Tibial nerve (tissue), 4 donors: ENCODE results near the gene GPC3. TPM values are rescaled to one million over a fixed set of nuclear protein-coding genes. Genes with fewer than 3 reads are reported as not detected.
"Not testable (repeated sequence)": the region's sequence is repeated elsewhere in the genome, so short reads cannot be mapped to it uniquely, and the experiment has no call there.

ENCODE experiments used
- DNase-seq, 2 donors: peaks; one replicate each; pipeline ENCODE4 v3.0.0-alpha.2; 2019; ENCODE audit warnings: low spot score in 2 of 2
- H3K27ac ChIP-seq, 4 donors: fragments of 200-600 bp; sonication (generic) in 3 of 4; one replicate each; pipeline ENCODE4 v1.5.1; 2017 to 2019; ENCODE audit warnings: mild to moderate bottlenecking in 1 of 4
- H3K27me3 ChIP-seq, 2 donors: fragments of 200-600 bp; sonication (generic) in 1 of 2; one replicate each; pipeline versions ENCODE4 v1.5.1 to v1.6.0; 2017 to 2019
- H3K36me3 ChIP-seq, 3 donors: fragments of 200-600 bp; sonication (generic); one replicate each; pipeline ENCODE4 v1.5.1; 2018 to 2019
- H3K4me1 ChIP-seq, 4 donors: fragments of 200-600 bp; sonication (generic) in 3 of 4; one replicate each; pipeline ENCODE4 v1.5.1; 2017 to 2019
- H3K4me3 ChIP-seq, 4 donors: fragments of 200-600 bp; sonication (generic) in 3 of 4; one replicate each; pipeline ENCODE4 v1.5.1; 2017 to 2019; ENCODE audit warnings: mild to moderate bottlenecking in 1 of 4, moderate library complexity in 1 of 4
- H3K9me3 ChIP-seq, 4 donors: fragments of 200-600 bp; sonication (generic) in 3 of 4; one replicate each; pipeline ENCODE4 v1.5.1; 2017 to 2019
- EP300 ChIP-seq, 2 donors: sonication (generic); formaldehyde crosslinking; IDR thresholded peaks; one replicate each; pipeline ENCODE4 v1.6.1; 2017; ENCODE audit warnings: antibody characterized with exemption in 2 of 2, mild to moderate bottlenecking in 1 of 2
- POLR2A ChIP-seq, 2 donors: fragments of 450-650 bp; IDR thresholded peaks; one replicate each; pipeline ENCODE4 v1.6.1; 2017; ENCODE audit warnings: antibody characterized with exemption in 2 of 2, mild to moderate bottlenecking in 2 of 2, moderate library complexity in 2 of 2
- WGBS, 2 donors: methylation state at CpG; one replicate each; pipeline ENCODE4 v1.1.5; 2018; 5-methylcytosine and 5-hydroxymethylcytosine counted together
- total RNA-seq, 4 donors: library from RNA; depleted of rRNA; stranded (reverse); fragments of >200 nt; gene quantifications; one replicate each; pipeline ENCODE4 v1.1.0, GENCODE V29; 2016
- TF ChIP-seq, protein P1 (sequence below), 5 experiments: fragments of 200-600 bp in 3 of 5; fragments of 450-650 bp in 2 of 5; sonication (generic) in 3 of 5; IDR thresholded peaks; one replicate each; pipeline ENCODE4 v1.5.1; 2016 to 2019; ENCODE audit warnings: antibody characterized with exemption in 5 of 5, mild to moderate bottlenecking in 3 of 5, moderate library complexity in 2 of 5

Gene GPC3
- total RNA-seq, 4 donors from 2014 or later, result 60.5 to 116 (median 72.8) TPM

DNA sequence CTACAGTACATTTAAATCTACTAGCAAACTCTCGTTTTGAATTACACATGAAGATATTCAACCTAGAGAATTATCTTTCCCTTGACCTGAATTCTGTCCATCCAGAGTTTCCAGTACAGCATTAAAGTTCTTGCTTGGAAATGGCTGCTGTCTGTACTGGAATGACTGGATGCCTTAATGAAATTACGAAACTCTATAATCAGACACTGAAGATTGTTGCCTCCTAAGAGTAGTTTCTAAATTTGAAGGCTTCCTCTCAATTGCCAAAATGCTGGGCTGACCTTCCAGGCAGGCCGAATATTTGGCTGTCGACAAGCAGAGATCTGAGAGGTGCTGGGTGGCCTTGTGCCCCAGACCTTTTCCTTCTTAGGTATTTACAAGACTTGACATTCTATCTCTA lies 355.0 kb downstream of the GPC3 start:
- DNase-seq, result no peak
- peaks cover 0 to 14% of the 10 kb centered on the region in 2 donors for H3K27me3 ChIP-seq
- no peaks in the 10 kb centered on the region for H3K9me3 ChIP-seq
- no peak overlapping the region for H3K27ac ChIP-seq
- no peak overlapping the region for H3K4me3 ChIP-seq
- H3K36me3 ChIP-seq, result no peaks in the 10 kb centered on the region
- H3K4me1 ChIP-seq, result no peaks in the 10 kb centered on the region
- TF ChIP-seq EP300 (IDR thresholded peaks at IDR 0.05), result no peak
- TF ChIP-seq POLR2A (IDR thresholded peaks at IDR 0.05), result no peak
- TF ChIP-seq, protein P1, sequence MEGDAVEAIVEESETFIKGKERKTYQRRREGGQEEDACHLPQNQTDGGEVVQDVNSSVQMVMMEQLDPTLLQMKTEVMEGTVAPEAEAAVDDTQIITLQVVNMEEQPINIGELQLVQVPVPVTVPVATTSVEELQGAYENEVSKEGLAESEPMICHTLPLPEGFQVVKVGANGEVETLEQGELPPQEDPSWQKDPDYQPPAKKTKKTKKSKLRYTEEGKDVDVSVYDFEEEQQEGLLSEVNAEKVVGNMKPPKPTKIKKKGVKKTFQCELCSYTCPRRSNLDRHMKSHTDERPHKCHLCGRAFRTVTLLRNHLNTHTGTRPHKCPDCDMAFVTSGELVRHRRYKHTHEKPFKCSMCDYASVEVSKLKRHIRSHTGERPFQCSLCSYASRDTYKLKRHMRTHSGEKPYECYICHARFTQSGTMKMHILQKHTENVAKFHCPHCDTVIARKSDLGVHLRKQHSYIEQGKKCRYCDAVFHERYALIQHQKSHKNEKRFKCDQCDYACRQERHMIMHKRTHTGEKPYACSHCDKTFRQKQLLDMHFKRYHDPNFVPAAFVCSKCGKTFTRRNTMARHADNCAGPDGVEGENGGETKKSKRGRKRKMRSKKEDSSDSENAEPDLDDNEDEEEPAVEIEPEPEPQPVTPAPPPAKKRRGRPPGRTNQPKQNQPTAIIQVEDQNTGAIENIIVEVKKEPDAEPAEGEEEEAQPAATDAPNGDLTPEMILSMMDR (IDR thresholded peaks at IDR 0.05), result no peak
- WGBS, 2 donors, result 53 to 69% methylated on average over 4 of the region's 4 CpGs

DNA sequence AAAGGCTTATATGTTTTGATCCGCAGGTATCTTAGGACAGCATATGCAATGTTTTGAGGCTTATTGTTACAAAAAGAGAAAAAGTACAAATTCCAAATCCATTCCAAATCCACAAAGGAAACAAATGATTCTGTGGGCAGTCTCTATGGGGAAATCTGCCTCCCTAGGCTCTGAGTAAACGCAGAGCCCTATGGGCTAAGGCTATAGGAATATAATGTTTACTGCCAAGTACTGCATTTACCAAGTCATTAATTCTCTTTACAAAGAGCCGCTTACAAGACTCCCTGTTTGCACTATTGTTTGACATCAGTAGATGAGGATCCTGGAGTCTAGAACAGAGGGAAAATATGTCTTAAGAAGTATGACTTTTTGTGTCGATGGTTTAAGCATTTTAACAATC lies 357.7 kb downstream of the GPC3 start:
- Histone ChIP-seq H3K4me1 (no peaks in the 10 kb centered on the region), H3K27me3 (peaks cover 0 to 3% of the 10 kb centered on the region in 2 donors), H3K27ac (no peak overlapping the region), H3K4me3 (no peak overlapping the region), H3K36me3 (no peaks in the 10 kb centered on the region), H3K9me3 (no peaks in the 10 kb centered on the region)
- no peak for TF ChIP-seq POLR2A (IDR thresholded peaks at IDR 0.05)
- no peak for TF ChIP-seq EP300 (IDR thresholded peaks at IDR 0.05)
- TF ChIP-seq, protein P1 (IDR thresholded peaks at IDR 0.05), result no peak
- no peak for DNase-seq
- WGBS, 2 donors, result 72 to 76% methylated on average over 4 of the region's 4 CpGs

DNA sequence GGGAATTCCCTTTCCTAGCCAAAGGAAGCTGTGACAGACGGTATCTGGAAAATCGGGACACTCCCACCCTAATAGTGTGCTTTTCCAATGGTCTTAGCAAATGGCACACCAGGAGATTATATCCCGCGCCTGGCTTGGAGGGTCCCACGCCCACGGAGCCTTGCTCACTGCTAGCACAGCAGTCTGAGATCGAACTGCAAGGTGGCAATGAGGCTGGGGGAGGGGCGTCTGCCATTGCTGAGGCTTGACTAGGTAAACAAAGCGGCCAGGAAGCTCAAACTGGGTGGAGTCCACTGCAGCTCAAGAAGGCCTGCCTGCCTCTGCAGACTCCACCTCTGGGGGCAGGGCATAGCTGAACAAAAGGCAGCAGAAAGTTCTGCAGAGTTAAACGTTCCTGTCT lies 364.0 kb downstream of the GPC3 start:
- 88 to 100% methylated on average over 3 to 10 of the region's 10 CpGs for WGBS, 2 donors
- not testable (repeated sequence) for H3K4me1 ChIP-seq, H3K27me3 ChIP-seq, H3K4me3 ChIP-seq, H3K36me3 ChIP-seq, H3K27ac ChIP-seq, DNase-seq
- peaks cover 0 to 11% (median 0%) of the 10 kb centered on the region in 4 donors for H3K9me3 ChIP-seq

DNA sequence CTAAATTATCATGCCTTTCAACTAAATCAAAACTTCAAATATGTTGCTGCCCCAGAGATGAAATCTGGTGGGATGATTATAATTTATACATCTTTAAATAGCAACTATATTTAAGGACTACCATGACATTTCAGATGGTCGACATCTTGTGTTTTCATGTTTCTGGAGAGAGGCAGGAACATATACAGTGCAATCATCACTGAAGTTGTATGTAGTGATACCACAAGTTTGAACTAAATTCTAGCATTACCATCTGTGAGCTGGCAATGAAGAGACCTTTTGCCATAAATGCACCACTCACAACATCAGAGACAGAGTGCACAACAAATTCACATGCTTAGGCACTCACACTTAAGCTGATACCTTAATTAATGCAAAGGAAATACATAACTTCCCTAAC lies 373.7 kb downstream of the GPC3 start:
- Histone ChIP-seq H3K27me3 (no peaks in the 10 kb centered on the region), H3K9me3 (peaks cover 0 to 12% (median 0%) of the 10 kb centered on the region in 4 donors), H3K36me3 (no peaks in the 10 kb centered on the region), H3K4me3 (no peak overlapping the region), H3K4me1 (no peaks in the 10 kb centered on the region), H3K27ac (no peak overlapping the region)
- DNase-seq, result no peak
- TF ChIP-seq, protein P1 (IDR thresholded peaks at IDR 0.05), result no peak
- TF ChIP-seq EP300 (IDR thresholded peaks at IDR 0.05), result no peak
- TF ChIP-seq POLR2A (IDR thresholded peaks at IDR 0.05), result no peak
- 73 to 81% methylated on average over 1 of the region's 1 CpG for WGBS, 2 donors

- Histone ChIP-seq H3K4me3 (no peak overlapping the region), H3K27ac (no peak overlapping the region), H3K27me3 (peaks cover 0 to 8% of the 10 kb centered on the region in 2 donors), H3K9me3 (peaks cover 0 to 12% (median 0%) of the 10 kb centered on the region in 4 donors), H3K4me1 (no peaks in the 10 kb centered on the region), H3K36me3 (no peaks in the 10 kb centered on the region)
- 53 to 87% methylated on average over 1 of the region's 1 CpG for WGBS, 2 donors
- TF ChIP-seq POLR2A (IDR thresholded peaks at IDR 0.05) (no peak), EP300 (IDR thresholded peaks at IDR 0.05) (no peak)
- TF ChIP-seq, protein P1 (IDR thresholded peaks at IDR 0.05), result no peak
- no peak for DNase-seq
Observed at GRCh38 chrX:133610056-133610455, 375.3 kb downstream of the GPC3 start.

DNA sequence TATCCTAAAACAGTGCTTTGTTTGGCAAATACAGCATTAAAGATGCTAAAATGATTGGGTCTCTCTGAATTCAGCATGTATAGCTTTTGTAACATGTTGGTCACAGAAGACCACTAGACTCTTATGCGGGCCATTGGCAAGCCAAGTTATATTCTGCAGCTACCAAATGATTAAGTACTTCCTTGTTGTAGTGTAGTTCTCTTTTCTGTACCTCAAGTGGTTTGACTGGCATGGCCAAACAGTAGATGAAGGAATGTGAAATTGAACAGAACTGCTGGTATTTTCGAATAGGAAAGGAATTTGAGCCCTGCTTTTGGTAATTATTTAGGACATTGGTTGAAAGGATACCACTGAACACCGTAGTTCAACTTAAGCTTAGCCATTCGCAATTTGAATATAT lies 376.2 kb downstream of the GPC3 start:
- Histone ChIP-seq H3K27me3 (peaks cover 0 to 8% of the 10 kb centered on the region in 2 donors), H3K36me3 (no peaks in the 10 kb centered on the region), H3K27ac (peak overlapping the region in 1 of 4 donors; percentile 18), H3K4me1 (no peaks in the 10 kb centered on the region), H3K4me3 (no peak overlapping the region), H3K9me3 (peaks cover 0 to 4% (median 0%) of the 10 kb centered on the region in 4 donors)
- 72 to 80% methylated on average over 4 of the region's 4 CpGs for WGBS, 2 donors
- TF ChIP-seq POLR2A (IDR thresholded peaks at IDR 0.05) (no peak), EP300 (IDR thresholded peaks at IDR 0.05) (no peak)
- TF ChIP-seq, protein P1 (IDR thresholded peaks at IDR 0.05), result no peak
- DNase-seq, result no peak
